NCI-H2081 treated with DMSO at 0.1 percent for 48 hours (cell line): ENCODE data around the gene ZNF488.
A peak's percentile ranks its signal among the peaks of the same experiment; 100 is the strongest.
"Not testable (repeated sequence)": the region's sequence is repeated elsewhere in the genome, so short reads cannot be mapped to it uniquely, and the experiment has no call there.

Experiments
- DNase-seq: peaks from one replicate; lab custom pipeline; 2025; lab: John Stamatoyannopoulos, UW

Gene ZNF488

DNA sequence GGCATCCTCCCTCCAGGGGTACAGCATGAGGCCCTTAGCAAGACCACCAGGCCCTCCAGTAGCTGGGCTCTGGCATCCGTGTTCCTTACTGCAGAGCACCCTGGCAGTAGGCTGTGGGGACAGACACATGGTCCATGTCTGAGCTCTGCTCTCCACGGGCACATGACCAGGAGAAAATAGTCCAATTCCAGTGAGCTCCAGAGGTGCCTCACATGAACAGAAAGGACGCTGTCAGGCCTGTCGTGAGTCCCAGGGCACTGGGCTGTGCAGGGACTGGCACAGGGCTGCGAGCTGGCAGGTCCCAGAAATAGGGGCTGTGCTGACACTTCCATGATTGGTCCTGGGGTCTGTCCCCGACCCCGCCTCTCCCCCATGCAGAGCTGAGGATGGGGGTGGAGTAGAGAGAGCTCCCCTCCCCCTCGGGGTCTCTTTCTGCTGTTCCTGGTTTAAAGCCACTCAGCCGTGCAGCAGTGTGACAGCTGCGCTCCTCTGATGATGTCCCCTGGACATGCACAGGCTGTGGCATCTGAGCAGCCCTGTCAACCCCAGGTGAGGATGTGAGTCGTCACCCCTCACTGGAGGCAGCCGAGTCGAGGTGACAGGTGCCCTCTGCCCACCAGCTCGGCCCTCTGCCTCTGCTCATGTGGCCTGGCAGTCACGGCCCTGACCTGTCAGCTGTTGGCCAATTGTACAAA is 25.2 kb upstream of the ZNF488 start:
- no peak for DNase-seq

DNA sequence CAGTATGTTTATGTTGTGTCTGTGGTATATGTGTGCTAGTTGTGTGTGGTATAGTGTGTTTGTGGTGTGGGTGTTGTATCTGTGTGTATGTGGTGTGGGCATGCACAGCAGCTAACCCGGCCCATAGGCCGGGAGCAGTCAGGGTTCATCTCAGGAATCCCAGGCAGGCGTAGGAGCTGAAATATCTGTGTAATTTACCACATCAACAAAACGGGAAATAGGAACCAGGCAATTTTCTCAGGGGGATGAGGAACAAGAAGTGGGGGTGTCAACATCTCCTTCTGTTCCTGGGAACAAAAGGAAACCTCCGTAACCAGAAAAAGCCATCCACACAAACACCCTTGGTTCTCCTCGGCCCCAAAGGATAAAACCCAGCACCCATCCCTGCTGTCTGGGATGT is 24.5 kb upstream of the ZNF488 start:
- no peak for DNase-seq

DNA sequence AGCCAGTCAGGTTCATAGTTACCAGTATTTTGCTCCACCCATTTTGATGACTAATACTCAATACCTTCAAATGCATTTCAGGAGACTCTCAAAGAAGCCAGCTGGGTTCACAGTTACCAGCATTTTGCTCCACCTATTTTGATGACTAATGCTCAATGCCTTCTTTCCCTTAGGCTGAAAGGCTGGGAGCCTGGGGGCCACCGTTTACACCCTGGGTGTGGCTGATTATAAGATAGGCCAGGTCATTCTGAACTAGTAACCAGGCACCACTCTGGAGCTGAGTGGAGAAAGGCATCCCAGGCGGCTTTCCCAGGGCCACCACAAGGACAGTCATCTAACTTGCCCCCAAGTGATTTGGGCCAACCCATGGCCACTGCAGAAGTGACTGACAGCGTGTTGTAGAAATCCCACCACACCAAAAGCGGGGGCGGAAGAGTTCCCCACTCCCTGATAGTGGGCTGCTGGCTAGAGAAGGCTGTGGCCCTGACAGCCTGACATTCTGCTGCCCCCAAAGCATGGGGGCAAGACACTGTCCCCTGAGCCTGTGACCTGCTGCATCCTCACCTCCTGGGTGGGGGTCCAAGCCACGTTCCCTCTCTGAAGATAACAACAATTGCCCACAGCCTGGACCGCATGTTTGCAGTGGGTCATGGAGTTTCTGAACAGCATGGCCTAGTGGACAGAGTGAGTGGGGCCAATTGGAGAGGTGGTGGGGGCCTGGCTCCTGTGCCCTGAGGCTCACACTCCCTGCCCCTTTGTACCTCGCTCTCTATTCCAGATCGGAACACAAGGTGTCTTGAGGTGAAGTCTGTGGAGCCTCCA is 23.0 kb upstream of the ZNF488 start:
- no peak for DNase-seq

DNA sequence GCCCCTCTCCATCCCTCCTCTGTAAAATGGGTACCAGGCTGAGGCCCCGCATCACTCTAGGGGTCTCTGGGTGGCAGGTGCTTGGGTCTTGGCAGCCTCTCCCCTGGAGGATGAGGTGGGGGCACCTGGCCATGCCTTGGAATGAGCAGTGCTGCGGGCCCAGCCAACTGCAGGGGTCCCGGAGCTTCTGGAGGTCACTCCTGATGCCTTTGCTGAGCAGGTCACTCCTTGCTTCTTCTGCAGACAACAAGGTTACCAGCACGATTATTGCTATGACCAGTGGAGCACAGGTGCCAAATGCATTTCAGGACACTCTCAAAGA is 22.4 kb upstream of the ZNF488 start:
- no peak for DNase-seq

DNA sequence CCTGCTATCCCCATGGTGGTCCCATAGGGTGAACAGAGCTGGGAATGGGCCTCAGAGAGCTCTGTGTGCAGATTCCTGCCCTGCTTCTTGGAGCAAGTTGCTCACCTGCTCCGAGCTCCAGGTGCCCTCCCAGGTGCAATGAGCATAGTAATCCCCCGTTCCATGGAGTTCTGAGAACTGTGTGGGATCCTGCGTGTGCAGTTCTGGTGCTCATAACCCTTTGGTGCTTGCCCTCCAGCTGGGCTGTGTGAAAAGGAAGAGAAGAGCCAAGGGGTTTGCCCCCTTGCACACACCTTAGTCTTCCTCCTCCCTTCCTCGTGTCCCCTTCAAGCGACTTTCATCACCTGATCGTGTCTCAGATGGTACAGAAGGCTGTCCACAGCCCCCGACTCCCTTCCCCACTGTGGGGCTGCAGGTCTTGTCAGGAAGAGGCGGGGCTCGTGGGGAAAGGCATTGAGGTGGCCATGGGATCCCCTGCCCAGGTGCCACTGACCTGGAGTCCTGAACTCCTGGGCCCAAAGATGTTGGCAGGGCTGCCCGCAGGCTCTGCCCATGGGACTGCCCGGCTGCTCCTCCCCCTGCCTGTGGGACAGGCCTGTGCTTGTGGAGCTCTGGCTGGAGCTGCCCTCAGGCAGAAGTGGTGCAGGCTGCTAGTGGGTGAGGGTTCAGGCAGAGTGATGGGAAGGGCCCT is 21.9 kb upstream of the ZNF488 start:
- no peak for DNase-seq

DNA sequence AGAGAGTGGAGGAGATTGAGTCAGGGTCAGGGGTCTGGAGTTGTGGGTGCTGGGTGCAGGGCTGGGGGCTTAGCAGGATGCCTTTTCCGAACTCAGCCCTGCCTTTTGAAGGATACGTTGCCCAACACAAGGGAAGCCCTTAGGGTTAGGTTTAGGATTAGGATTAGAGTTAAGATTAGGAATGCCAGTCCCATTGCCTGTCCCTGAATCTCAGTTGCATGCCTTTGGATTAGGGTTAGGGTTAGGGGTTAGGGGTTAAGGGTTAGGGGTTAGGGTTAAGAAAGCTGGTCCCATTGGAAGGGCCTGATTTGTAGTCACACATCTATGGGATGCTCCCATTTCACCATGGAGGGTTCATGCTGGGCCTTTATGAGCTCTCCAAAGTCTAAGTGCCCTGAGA is 20.8 kb upstream of the ZNF488 start:
- no peak for DNase-seq

DNA sequence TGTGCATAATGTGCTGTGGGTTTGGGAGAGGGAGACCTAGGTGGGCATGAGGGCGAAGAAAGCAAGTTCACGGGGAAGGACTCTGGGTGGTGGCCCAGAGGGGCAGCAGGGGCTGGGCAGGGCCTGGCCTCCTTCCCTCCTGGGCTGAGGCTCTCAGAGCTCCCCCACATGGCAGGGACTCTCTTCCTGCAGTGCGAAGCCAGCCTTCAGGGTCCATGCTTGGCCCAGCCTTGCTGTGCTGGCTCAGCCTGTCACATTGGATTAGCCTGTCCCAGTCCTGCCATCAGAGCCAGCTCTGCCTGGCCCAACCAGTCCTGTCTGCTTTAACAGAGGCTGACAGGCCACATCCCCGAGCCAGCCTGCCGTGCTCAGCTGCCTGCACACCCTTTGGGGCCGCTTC is 20.4 kb upstream of the ZNF488 start:
- DNase-seq, result no peak

DNA sequence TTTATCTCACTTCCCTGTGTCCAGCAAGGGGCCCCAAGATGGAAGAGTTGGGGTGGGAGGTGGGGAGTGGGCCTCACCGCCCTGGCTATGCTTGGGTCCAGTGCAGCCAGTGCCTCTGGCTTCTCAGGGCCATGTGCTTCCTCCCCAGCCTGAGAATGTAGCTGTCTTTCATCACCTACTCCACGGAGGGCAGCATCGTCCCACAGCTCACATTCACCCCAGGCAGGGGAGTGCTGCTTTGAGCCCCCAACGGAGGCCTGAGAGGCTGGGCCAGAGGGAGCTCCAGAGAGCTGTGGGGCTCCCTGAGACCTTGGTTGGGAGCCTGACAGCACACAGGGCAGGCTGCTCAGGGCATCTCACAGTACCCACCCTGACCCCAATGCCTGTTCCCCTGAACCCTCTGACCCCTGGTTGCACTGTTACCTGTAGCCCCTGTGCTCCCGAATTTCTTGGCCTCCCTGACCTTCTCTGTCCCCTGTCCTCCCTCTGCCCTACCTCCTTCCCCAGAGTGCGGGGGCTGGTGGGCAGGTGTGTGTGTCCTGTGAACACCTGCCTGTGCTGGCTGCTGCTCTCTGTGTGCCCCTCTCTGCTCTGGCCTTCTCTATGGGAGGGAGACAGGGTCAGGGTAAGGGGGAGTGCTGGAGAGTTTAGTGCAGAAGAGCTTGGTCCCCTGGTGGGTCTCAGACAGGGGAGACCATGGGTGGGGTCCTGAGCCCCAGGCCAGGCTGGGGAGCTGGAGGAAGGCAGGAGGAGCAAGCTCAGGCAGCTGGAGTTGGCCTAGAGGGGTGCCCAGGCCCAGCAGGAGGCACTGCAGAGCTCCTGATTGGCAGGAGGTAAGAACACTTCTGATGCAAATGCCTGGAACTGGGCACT is 19.6 kb upstream of the ZNF488 start:
- no peak for DNase-seq

DNA sequence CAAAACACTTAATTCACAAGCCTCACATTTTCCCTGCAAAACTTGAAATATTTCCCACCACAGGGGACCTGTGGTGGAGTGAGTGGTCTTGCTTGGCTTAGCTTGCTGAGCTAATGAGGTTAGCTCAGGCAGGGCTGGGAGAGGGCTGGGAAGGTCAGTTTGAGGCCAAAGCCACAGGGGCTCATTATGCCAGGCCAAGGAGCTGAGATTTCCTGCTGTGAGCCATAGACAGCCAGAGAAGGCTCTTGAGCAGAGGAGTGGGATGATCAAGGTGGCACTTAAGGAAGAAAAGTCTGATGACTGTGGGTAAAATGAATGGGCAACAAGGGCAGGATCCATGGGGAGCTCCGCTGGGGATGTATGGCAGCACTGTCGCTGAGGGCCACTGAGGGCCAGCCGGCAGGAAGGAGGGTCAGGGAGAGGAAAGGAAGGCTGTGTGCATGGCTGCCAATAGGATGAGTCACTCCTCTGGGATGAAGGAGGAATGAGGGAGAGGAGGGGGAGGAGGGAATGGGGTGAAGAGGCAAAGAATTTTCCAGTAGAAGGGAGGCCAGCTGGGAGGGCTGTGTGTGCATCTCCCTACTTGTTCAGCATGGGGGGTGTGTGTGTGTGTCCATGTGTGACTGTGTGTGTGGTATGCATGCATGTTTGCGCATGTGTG is 18.7 kb upstream of the ZNF488 start:
- no peak for DNase-seq

DNA sequence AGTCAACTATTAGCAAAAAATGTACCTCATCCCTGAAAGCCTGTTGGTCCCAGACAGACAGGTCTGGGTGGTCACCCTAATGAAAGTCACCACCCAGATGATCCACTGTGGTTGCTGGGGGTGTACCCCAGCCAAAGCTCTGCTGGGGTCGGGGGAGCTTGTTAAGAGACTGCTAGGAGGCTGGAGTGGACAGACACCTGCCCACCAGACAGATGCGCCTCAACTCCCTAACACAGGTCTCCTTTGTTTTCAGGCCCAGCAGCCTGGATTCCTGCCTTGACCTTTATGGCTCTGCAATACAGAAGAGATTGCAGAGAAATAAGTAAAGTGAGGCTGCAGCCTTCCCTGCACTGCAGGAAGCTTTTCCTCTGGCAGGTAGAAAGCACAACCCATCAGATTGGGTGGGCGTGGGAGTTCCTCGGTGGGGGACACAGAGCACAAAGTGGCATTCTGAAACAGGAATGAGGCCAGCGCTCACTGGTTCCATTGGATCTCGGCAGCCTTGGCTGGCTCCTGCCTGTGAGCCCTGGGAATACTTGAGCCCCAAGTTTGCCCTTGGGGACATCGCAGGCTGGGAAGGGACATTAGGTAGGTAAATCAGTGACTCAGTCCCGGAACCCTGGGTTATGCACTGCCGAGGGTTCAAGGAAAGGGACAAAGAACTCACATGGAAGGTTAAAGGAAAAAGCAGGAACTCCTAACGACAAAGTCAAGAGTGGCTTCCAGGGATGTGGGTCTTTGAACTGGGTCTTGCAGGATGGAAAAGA is 18.0 kb upstream of the ZNF488 start:
- DNase-seq, result no peak

DNA sequence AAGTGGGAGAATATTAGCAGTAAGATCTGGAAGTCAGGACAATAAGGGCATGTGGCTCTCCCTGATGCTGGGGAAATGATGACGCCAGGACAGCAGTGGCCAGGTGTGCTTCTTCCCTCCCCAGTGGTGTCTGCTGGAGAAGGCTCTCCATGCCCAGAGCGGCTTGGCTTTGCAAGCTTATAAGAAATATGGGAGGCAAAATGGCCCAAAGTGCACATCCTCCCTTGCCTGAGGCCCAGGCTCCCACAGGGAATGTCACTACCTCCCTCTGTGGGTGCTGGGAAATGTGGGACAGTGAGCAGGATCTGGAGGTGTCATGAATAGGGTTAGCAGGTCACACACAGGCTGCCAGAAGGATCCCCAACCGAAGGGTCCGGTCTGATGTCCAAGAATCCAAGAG is 17.1 kb upstream of the ZNF488 start:
- DNase-seq, result no peak

DNA sequence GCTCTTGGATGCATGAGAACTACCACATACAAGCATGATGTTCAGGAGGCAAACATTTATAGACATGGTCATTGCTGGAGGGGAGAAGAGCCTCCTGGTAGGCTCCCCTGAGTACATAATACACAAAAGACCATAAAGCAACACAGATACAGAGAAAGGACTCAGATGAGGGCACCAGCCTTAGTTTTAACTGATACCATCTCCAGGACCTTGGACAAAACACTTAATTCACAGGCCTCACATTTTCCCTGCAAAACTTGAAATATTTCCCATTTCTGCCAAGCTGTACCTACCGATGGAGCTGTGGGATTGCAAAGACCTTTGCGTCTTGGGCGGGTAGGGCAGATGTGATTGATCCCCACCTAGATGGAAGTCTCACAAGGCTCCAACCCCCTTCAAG is 16.7 kb upstream of the ZNF488 start:
- no peak for DNase-seq

DNA sequence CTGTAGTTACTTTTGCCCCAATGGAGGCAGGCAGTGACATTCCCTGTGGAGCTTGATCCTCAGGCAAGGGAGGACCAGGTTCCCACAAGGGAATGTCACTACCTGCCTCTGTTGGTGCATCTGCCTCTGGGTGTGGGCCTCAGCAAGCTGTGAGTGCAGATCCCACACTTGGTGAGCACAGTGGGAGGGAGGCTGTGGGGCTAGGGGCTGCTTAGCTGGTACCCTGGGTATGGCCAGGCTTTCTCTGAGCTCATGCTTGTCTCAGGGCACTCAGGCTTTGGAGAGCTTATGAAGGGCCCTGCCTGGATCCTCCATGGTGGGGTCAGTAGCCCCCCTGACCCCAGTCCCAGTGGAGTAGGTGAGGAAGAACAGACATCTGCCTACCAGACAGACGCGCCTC is 16.2 kb upstream of the ZNF488 start:
- DNase-seq, result no peak

DNA sequence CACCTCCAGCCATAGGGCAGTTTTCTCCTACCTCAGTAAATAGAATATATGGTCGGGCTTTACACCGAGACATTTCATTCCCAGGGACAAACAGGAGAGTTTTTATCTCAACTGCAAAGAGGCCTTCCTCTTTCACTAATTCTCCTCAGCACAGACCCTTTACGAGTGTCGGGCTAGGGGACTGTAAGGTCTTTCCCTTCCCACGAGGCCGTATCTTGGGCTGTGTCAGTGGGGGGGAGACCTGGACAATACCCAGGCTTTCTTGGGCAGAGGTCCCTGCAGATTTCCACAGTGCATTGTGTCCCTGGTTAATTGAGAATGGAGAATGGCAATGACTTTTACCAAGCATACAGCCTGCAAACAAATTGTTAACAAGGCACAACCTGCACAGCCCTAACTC is 13.2 kb upstream of the ZNF488 start:
- no peak for DNase-seq

DNA sequence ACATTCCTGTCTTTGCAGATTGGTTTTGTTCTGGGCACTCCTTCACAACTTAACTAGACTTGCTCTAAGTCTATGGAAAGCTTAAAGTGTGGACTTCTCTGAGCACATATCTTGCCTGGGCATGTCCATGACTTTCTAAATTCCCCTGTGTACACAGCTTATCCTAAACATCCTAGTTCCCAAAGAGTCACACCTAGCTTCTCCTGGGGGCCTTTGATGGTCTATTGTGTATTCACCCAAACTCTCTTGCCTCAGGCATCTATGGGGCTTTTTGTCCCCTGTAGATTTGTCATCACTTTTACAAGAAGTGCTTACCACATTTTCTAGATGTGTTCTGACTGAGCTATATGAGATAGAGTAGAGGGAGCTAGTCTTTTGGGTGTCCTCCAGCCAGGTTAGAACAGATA is 12.2 kb upstream of the ZNF488 start:
- no peak for DNase-seq

DNA sequence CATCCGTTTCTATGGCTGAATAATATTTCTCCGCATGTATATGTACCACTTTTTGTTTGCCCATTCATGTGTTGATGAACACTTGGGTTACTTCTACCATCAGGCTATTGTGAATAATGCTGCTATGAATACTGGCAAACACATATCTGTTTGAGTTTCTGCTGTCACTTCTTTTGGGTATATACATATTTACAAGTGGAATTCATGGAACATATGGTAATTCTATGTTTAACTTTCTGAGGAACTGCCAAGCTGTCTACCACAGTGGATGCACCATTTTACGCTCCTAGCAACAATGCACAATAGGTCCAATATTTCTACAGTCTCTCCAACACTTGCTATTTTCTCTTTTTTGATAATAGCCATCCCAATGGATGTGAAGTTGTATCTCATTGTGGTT is 5.5 kb upstream of the ZNF488 start:
- DNase-seq, result no peak

DNA sequence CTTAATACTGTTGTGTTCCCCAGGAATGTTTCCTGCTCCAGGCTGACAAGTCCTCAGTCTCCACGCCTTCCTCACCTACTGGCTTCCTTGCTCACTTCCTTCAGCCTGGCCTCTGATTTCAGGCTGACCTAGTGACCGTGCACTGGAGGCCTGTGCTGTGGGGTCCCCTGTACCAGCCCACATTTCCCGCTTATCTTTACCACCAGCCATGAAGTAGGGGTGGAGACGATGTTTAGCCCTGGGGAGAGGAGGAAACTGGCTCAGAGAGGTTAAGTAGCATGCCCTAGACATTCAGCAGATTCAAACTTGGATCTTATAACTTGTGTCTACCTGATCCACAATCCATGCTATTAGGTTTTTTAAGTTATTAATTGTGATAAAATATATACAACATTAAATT is 4.8 kb upstream of the ZNF488 start:
- DNase-seq, result no peak

DNA sequence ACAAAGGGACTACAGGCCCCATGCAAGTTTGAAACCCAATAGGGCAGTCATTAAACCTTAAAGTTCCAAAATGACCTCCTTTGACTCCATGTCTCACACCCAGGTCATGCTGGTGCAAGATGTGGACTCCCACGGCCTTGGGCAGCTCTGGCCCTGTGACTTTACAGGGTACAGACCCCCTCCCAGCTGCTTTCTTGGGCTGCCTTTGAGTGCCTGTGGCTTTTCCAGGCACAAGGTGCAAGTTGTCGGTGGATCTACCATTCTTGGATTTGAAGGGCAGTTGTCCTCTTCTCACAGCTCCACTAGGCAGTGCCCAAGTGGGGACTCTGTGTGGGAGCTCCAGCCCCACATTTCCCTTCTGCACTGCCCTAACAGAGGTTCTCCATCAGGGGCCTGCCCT is 2.0 kb upstream of the ZNF488 start:
- DNase-seq, result not testable (repeated sequence)

DNA sequence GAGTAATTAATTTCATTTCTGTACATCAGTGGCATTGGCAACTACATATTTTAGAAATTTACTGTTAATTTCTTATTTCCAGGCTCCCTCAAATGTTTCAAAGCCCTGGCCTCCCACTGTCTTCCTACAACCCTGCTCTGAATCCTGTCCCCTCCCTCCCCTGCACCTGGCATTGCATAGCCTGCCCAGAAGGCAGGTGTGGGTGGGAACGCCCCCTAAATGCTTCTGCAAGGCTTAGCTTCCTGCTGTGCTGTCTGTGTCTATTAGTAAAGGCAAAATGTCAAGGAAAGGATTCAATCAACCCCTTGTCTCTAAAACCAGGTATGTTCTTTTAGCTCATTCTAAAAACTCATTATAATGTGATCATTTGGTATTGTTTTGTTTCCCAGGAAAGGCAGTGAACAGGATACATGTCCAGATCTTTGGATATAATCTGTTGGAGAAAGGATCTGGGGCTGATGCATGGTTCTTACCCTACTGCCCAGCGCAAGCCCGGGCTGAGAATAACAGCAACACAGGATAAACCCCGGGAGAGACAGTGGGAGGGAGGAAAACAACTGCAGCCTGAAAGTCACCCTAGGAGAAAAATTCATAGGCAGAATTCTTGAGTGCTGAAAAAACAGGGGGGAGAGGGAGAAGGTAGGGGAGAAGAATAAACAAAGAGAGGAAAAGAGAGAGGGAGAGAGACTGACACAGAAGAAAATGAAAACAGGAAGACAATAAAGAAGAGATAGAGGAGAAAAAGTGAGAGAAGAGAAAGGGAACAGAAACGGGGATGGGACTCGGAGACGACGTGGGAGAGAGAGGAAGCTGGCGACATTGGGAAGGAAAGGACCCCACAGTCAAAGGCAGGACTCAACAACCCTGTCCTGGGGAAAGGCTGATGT is 589 bp downstream of the ZNF488 start:
- DNase-seq, result peak; percentile 51
